Left ventricle myocardium superior (tissue), 1 donor: ENCODE data around the gene GABBR2. TPM values are rescaled to one million over a fixed set of nuclear protein-coding genes. Genes with fewer than 3 reads are reported as not detected.
A peak's percentile ranks its signal among the peaks of the same experiment; 100 is the strongest.

Experiments used
- ATAC-seq: fragments of 200-7000 bp; cut with Tn5 transposase; one replicate; pipeline ENCODE4 v1.9.1; 2020; ENCODE audit warnings: mild to moderate bottlenecking, moderate library complexity
- DNase-seq: peaks from one replicate; pipeline ENCODE4 v3.0.0-alpha.2; 2020
- intact Hi-C: fragments of 100-400 bp; cut with micrococcal nuclease; formaldehyde crosslinking; loops from one replicate; pipeline ENCODE4 v1.11.0; 2022
- total RNA-seq: library from RNA; stranded (reverse); fragmentation: NEBNext Ultra II Directional; extraction: Animal tissue kit (Norgen Biotek cat#: 25700); gene quantifications from one replicate; pipeline ENCODE4 v1.2.1, GENCODE V29; 2021
- donor health status: DM: no; HTN: yes; CAD: no; lungs with severe emphysema.

Gene GABBR2
- total RNA-seq, 1 donor from 2014 or later = 0.62 TPM

GRCh38 chr9:98374385-98375051, 334.2 kb downstream of the GABBR2 start:
- ATAC-seq (peak; percentile 36), DNase-seq (no peak)
- intact Hi-C loops = no loop called here

- ATAC-seq (no peak), DNase-seq (no peak)
- intact Hi-C loops = no loop called here
Measured at GRCh38 chr9:98373609-98374008, 335.1 kb downstream of the GABBR2 start.

GRCh38 chr9:98372077-98372836, 336.5 kb downstream of the GABBR2 start:
- no peak for ATAC-seq
- intact Hi-C loops = no loop called here

GRCh38 chr9:98370976-98371315, 337.8 kb downstream of the GABBR2 start:
- no peak for DNase-seq
- ATAC-seq = no peak
- intact Hi-C loops = no loop called here

More at GRCh38 chr9:98372077-98372836, 336.5 kb downstream of the GABBR2 start:
- no peak for DNase-seq

GRCh38 chr9:98370300-98370975, 338.3 kb downstream of the GABBR2 start:
- DNase-seq (no peak), ATAC-seq (no peak)
- intact Hi-C loops = no loop called here

- intact Hi-C loops = no loop called here
- no peak for ATAC-seq
Measured at GRCh38 chr9:98369896-98370295, 338.8 kb downstream of the GABBR2 start.

GRCh38 chr9:98369471-98369870, 339.3 kb downstream of the GABBR2 start:
- intact Hi-C loops = no loop called here
- ATAC-seq = no peak
- no peak for DNase-seq

More at GRCh38 chr9:98369896-98370295, 338.8 kb downstream of the GABBR2 start:
- no peak for DNase-seq

- intact Hi-C loops = no loop called here
- ATAC-seq (no peak), DNase-seq (no peak)
Measured at GRCh38 chr9:98369066-98369425, 339.7 kb downstream of the GABBR2 start.

GRCh38 chr9:98368366-98369065, 340.2 kb downstream of the GABBR2 start:
- no peak for DNase-seq
- intact Hi-C loops = no loop called here
- no peak for ATAC-seq

- ATAC-seq = no peak
- intact Hi-C loops = no loop called here
- DNase-seq = no peak
Measured at GRCh38 chr9:98367923-98368322, 340.8 kb downstream of the GABBR2 start.

GRCh38 chr9:98367371-98367900, 341.3 kb downstream of the GABBR2 start:
- DNase-seq (no peak), ATAC-seq (no peak)
- intact Hi-C loops = no loop called here

GRCh38 chr9:98365781-98366180, 343.0 kb downstream of the GABBR2 start:
- DNase-seq (no peak), ATAC-seq (no peak)
- intact Hi-C loops = no loop called here

- no peak for DNase-seq
- intact Hi-C loops = no loop called here
- no peak for ATAC-seq
Measured at GRCh38 chr9:98365227-98365669, 343.5 kb downstream of the GABBR2 start.

- intact Hi-C loops = no loop called here
- no peak for DNase-seq
- no peak for ATAC-seq
Measured at GRCh38 chr9:98364086-98364485, 344.6 kb downstream of the GABBR2 start.

GRCh38 chr9:98363644-98364043, 345.1 kb downstream of the GABBR2 start:
- ATAC-seq (no peak), DNase-seq (no peak)
- intact Hi-C loops = no loop called here

- ATAC-seq (no peak), DNase-seq (no peak)
- intact Hi-C loops = no loop called here
Measured at GRCh38 chr9:98362624-98363252, 346.0 kb downstream of the GABBR2 start.

- DNase-seq (no peak), ATAC-seq (no peak)
- intact Hi-C loops = no loop called here
Measured at GRCh38 chr9:98361645-98362044, 347.1 kb downstream of the GABBR2 start.

- intact Hi-C loops = no loop called here
- DNase-seq (no peak), ATAC-seq (no peak)
Measured at GRCh38 chr9:98360176-98360708, 348.5 kb downstream of the GABBR2 start.

GRCh38 chr9:98359569-98359968, 349.2 kb downstream of the GABBR2 start:
- intact Hi-C loops = no loop called here
- no peak for ATAC-seq
- no peak for DNase-seq
